Thyroid gland (tissue), 4 donors: ENCODE data around the gene LYVE1. TPM values are rescaled to one million over a fixed set of nuclear protein-coding genes. Genes with fewer than 3 reads are reported as not detected.

Experiments
- DNase-seq, 2 donors: peaks; one replicate each; pipeline ENCODE4 v3.0.0-alpha.2; 2019
- H3K27ac ChIP-seq, 3 donors: fragments of 200-600 bp; sonication (generic); 1 replicate in 2 of 3; 2 replicates in 1 of 3; pipeline ENCODE4 v1.5.1; 2016 to 2019; ENCODE audit warnings: mild to moderate bottlenecking in 1 of 3, moderate library complexity in 1 of 3
- H3K27me3 ChIP-seq: fragments of 200-600 bp; sonication (generic); one replicate; pipeline ENCODE4 v1.5.1; 2019
- H3K36me3 ChIP-seq, 2 donors: fragments of 200-600 bp; sonication (generic); one replicate each; pipeline ENCODE4 v1.5.1; 2016 to 2019
- H3K4me1 ChIP-seq, 2 donors: fragments of 200-600 bp; sonication (generic); one replicate each; pipeline ENCODE4 v1.5.1; 2017 to 2019
- H3K4me3 ChIP-seq, 3 donors: fragments of 200-600 bp; sonication (generic); replicated peaks in 1 of 3; 1 replicate in 2 of 3; 2 replicates in 1 of 3; pipeline ENCODE4 v1.5.1; 2016; ENCODE audit warnings: mild to moderate bottlenecking in 1 of 3
- H3K9me3 ChIP-seq: fragments of 200-600 bp; sonication (generic); one replicate; pipeline ENCODE4 v1.5.1; 2017
- CTCF ChIP-seq, 6 experiments: fragments of 200-600 bp in 3 of 6; fragments of 450-650 bp in 3 of 6; sonication (generic) in 3 of 6; IDR thresholded peaks; one replicate each; pipeline ENCODE4 v1.5.1; 2016 to 2019; ENCODE audit warnings: antibody characterized with exemption in 6 of 6, mild to moderate bottlenecking in 2 of 6, inconsistent platforms in 1 of 6, moderate library complexity in 1 of 6
- POLR2A ChIP-seq, 2 donors: fragments of 450-650 bp; IDR thresholded peaks; one replicate each; pipeline ENCODE4 v1.6.1; 2017; ENCODE audit warnings: antibody characterized with exemption in 2 of 2, mild to moderate bottlenecking in 2 of 2, moderate library complexity in 1 of 2
- WGBS, 2 donors: methylation state at CpG; one replicate each; pipeline ENCODE4 v1.1.5; 2017; 5-methylcytosine and 5-hydroxymethylcytosine counted together
- intact Hi-C: fragments of 100-400 bp; cut with DNase I; formaldehyde crosslinking; loops from one replicate; pipeline ENCODE4 v1.15.1; 2023
- total RNA-seq, 4 donors: library from RNA; depleted of rRNA; stranded (reverse); fragments of >200 nt; gene quantifications; one replicate each; pipeline ENCODE4 v1.2.3, GENCODE V29; 2016

Gene LYVE1
- total RNA-seq, 4 donors from 2014 or later: 27.2 to 185 (median 73.5) TPM

DNA sequence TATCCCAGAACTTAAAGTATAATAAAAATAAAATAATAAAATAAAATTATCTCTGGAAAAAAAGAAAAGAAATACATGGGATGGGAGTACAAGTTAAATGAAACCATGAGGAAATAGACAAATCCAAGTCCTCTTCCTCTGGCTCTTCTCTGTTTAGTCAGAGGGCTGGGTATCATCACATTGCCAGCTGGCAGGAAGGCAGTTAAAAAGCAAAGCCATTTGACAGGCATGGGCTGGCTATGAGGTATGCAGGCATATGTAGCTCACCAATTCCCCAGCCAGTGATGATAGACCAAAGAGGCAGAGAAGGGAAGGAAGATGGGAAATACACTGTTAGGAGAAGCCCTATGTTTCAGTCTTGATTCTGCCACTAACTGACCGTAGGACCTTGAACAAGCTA is 6.5 kb downstream of the LYVE1 start:
- intact Hi-C loops: no loop called here
- TF ChIP-seq POLR2A (IDR thresholded peaks at IDR 0.05) (no peak), CTCF (IDR thresholded peaks at IDR 0.05) (no peak)
- no peak for DNase-seq
- Histone ChIP-seq H3K4me3 (no peak overlapping the region), H3K9me3 (no peaks in the 10 kb centered on the region), H3K27me3 (no peaks in the 10 kb centered on the region), H3K36me3 (no peaks in the 10 kb centered on the region), H3K27ac (no peak overlapping the region), H3K4me1 (no peaks in the 10 kb centered on the region)
- WGBS, 2 donors: 91 to 100% methylated on average over 1 of the region's 1 CpG

GRCh38 chr11:10561043-10561818 is 7.2 kb downstream of the LYVE1 start:
- H3K4me1 ChIP-seq: no peaks in the 10 kb centered on the region
- intact Hi-C loops: no loop called here
- H3K36me3 ChIP-seq: no peaks in the 10 kb centered on the region
- no peak for DNase-seq
- 77 to 89% methylated on average over 3 of the region's 3 CpGs for WGBS, 2 donors
- no peaks in the 10 kb centered on the region for H3K27me3 ChIP-seq
- no peak overlapping the region for H3K4me3 ChIP-seq
- TF ChIP-seq CTCF (IDR thresholded peaks at IDR 0.05) (no peak), POLR2A (IDR thresholded peaks at IDR 0.05) (no peak)
- H3K9me3 ChIP-seq: no peaks in the 10 kb centered on the region
- H3K27ac ChIP-seq: no peak overlapping the region

- Histone ChIP-seq H3K36me3 (no peaks in the 10 kb centered on the region), H3K9me3 (no peaks in the 10 kb centered on the region), H3K27me3 (no peaks in the 10 kb centered on the region), H3K4me3 (no peak overlapping the region), H3K4me1 (no peaks in the 10 kb centered on the region), H3K27ac (no peak overlapping the region)
- DNase-seq: no peak
- TF ChIP-seq CTCF (IDR thresholded peaks at IDR 0.05) (no peak), POLR2A (IDR thresholded peaks at IDR 0.05) (no peak)
- intact Hi-C loops: no loop called here
- WGBS, 2 donors: 80 to 82% methylated on average over 3 of the region's 3 CpGs
These were observed 10.2 kb downstream of the LYVE1 start for GRCh38 chr11:10558288-10558687.

- no peak for DNase-seq
- Histone ChIP-seq H3K9me3 (no peaks in the 10 kb centered on the region), H3K36me3 (no peaks in the 10 kb centered on the region), H3K4me3 (no peak overlapping the region), H3K27ac (no peak overlapping the region), H3K27me3 (no peaks in the 10 kb centered on the region), H3K4me1 (no peaks in the 10 kb centered on the region)
- intact Hi-C loops: no loop called here
- WGBS, 2 donors: 82% methylated on average over 1 of the region's 1 CpG
- TF ChIP-seq POLR2A (IDR thresholded peaks at IDR 0.05) (no peak), CTCF (IDR thresholded peaks at IDR 0.05) (no peak)
These were observed 11.9 kb downstream of the LYVE1 start for GRCh38 chr11:10556590-10556989.

DNA sequence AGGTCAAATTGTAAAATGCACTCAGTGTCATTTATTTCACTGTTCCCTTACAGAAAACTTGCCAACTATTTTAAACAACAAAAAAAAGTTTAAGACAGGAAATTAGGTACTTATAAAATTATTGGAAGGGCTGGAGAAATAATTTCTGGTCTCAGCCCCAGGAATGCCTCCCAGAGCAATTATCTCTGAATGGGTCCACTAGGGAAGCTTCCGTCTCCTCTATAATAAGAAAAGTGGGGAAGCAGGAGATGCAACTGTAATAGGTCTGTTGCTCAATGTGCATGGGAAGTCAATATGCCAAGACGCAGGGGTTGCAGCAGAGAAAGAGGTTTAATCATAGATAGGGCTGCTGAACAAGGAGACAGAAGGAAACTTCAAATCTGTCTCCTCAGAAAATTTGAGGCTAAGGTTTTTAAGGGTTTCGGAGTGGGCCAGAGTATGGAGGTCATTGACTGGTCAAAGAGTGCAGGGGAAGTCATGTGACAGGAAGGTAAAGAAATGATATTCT is 16.6 kb downstream of the LYVE1 start:
- no peak overlapping the region for H3K27ac ChIP-seq
- intact Hi-C loops: no loop called here
- no peaks in the 10 kb centered on the region for H3K36me3 ChIP-seq
- no peaks in the 10 kb centered on the region for H3K4me1 ChIP-seq
- no peak for TF ChIP-seq POLR2A (IDR thresholded peaks at IDR 0.05)
- TF ChIP-seq CTCF (IDR thresholded peaks at IDR 0.05): no peak
- 92 to 97% methylated on average over 3 of the region's 3 CpGs for WGBS, 2 donors
- no peak overlapping the region for H3K4me3 ChIP-seq
- no peaks in the 10 kb centered on the region for H3K27me3 ChIP-seq
- no peaks in the 10 kb centered on the region for H3K9me3 ChIP-seq
- no peak for DNase-seq
